HepG2 (cell line): Measurements from ENCODE around the gene SLC44A4. TPM values are rescaled to one million over a fixed set of nuclear protein-coding genes. Genes with fewer than 3 reads are reported as not detected.

ENCODE experiments used
- CREBL2 ChIP-seq: sonication (generic); formaldehyde crosslinking; IDR thresholded peaks from 2 replicates; pipeline ENCODE4 v1.8.1; 2023; ENCODE audit warnings: missing genetic modification reagents, mild to moderate bottlenecking, borderline replicate concordance
- KAT2B ChIP-seq: fragments of 150-350 bp; IDR thresholded peaks from 2 replicates; pipeline ENCODE4 v1.6.1; 2014; ENCODE audit warnings: low read depth, low read length, borderline replicate concordance
- POLR2G ChIP-seq: fragments of 200-400 bp; formaldehyde crosslinking; IDR thresholded peaks from 2 replicates; pipeline ENCODE4 v1.6.1; 2018; ENCODE audit warnings: mild to moderate bottlenecking, low read depth, low read length, moderate library complexity
- PRMT3 ChIP-seq: sonication (generic); formaldehyde crosslinking; IDR thresholded peaks from 2 replicates; pipeline ENCODE4 v1.8.1; 2022; ENCODE audit warnings: low read depth, mild to moderate bottlenecking, moderate library complexity, missing genetic modification reagents, borderline replicate concordance
- RAD21 ChIP-seq: fragments of 450-650 bp; formaldehyde crosslinking; IDR thresholded peaks from 2 replicates; pipeline ENCODE4 v1.5.0; 2020; ENCODE audit warnings: mild to moderate bottlenecking
- REST ChIP-seq, 2 experiments: IDR thresholded peaks; 2 replicates each; pipeline ENCODE4 v1.6.1; 2011 to 2012; ENCODE audit warnings: low read length in 2 of 2, borderline replicate concordance in 1 of 2, low read depth in 1 of 2, mild to moderate bottlenecking in 1 of 2, moderate library complexity in 1 of 2
- SSRP1 ChIP-seq: IDR thresholded peaks from 2 replicates; pipeline ENCODE4 v1.6.1; 2016; ENCODE audit warnings: control low read depth
- TARDBP ChIP-seq: sonication (generic); formaldehyde crosslinking; IDR thresholded peaks from 2 replicates; pipeline ENCODE4 v1.8.0; 2022; ENCODE audit warnings: mild to moderate bottlenecking, missing genetic modification reagents
- ZBTB21 ChIP-seq: sonication (generic); formaldehyde crosslinking; IDR thresholded peaks from 2 replicates; pipeline ENCODE4 v1.4.0; 2020; ENCODE audit warnings: missing genetic modification reagents
- ZNF230 ChIP-seq: sonication (generic); formaldehyde crosslinking; IDR thresholded peaks from 2 replicates; pipeline ENCODE4 v1.4.0; 2020; ENCODE audit warnings: mild to moderate bottlenecking, missing genetic modification reagents
- ZNF263 ChIP-seq: sonication (generic); formaldehyde crosslinking; IDR thresholded peaks from 2 replicates; pipeline ENCODE4 v1.4.0; 2020; ENCODE audit warnings: missing genetic modification reagents
- ZNF275 ChIP-seq: sonication (generic); formaldehyde crosslinking; IDR thresholded peaks from 2 replicates; pipeline ENCODE4 v1.8.0; 2022; ENCODE audit warnings: missing genetic modification reagents, mild to moderate bottlenecking, inconsistent platforms, borderline replicate concordance
- ZNF34 ChIP-seq: sonication (generic); formaldehyde crosslinking; IDR thresholded peaks from 2 replicates; pipeline ENCODE4 v1.4.0; 2020; ENCODE audit warnings: mild to moderate bottlenecking, missing genetic modification reagents, borderline replicate concordance
- ZNF510 ChIP-seq: sonication (generic); formaldehyde crosslinking; IDR thresholded peaks from 2 replicates; pipeline ENCODE4 v1.4.0; 2020; ENCODE audit warnings: low read depth, mild to moderate bottlenecking, missing genetic modification reagents
- ZNF550 ChIP-seq: sonication (generic); formaldehyde crosslinking; IDR thresholded peaks from 2 replicates; pipeline ENCODE4 v1.4.0; 2020; ENCODE audit warnings: mild to moderate bottlenecking, missing genetic modification reagents, borderline replicate concordance
- ZNF674 ChIP-seq: sonication (generic); formaldehyde crosslinking; IDR thresholded peaks from 2 replicates; pipeline ENCODE4 v1.5.0; 2020; ENCODE audit warnings: low read depth, mild to moderate bottlenecking, missing genetic modification reagents
- ZNF766 ChIP-seq: sonication (generic); formaldehyde crosslinking; IDR thresholded peaks from 2 replicates; pipeline ENCODE4 v1.5.0; 2020; ENCODE audit warnings: missing genetic modification reagents, borderline replicate concordance
- ZNF891 ChIP-seq: sonication (generic); formaldehyde crosslinking; IDR thresholded peaks from 2 replicates; pipeline ENCODE4 v1.5.0; 2020; ENCODE audit warnings: mild to moderate bottlenecking, missing genetic modification reagents
- polyA plus RNA-seq, 8 experiments: library from polyadenylated mRNA; depleted of rRNA in 3 of 8; stranded (reverse) in 7 of 8; unstranded in 1 of 8; fragments of >200 nt; fragmentation: Illumina TruSeq in 4 of 8; extraction: Trizol in 4 of 8; gene quantifications; 2 replicates each; pipeline versions ENCODE4 v1.2.1 to v1.2.3, GENCODE V29; 2011 to 2016; ENCODE audit warnings: low read depth in 4 of 8, missing spikeins in 1 of 8, mixed read lengths in 1 of 8; ENCODE audit not compliant: insufficient read depth in 1 of 8
- total RNA-seq, 5 experiments: library from RNA; depleted of rRNA; stranded (reverse); fragments of >200 nt; fragmentation: Illumina TruSeq; extraction: Trizol; gene quantifications; 2 replicates each; pipeline ENCODE4 v1.2.3, GENCODE V29; 2016; ENCODE audit warnings: low read depth in 1 of 5
- TF ChIP-seq, protein P1 (sequence below): sonication (generic); formaldehyde crosslinking; conservative IDR thresholded peaks from 2 replicates; pipeline ENCODE4 v1.8.0; 2022; ENCODE audit warnings: low read depth, missing genetic modification reagents
- TF ChIP-seq, protein P2 (sequence below): sonication (generic); formaldehyde crosslinking; IDR thresholded peaks from 2 replicates; pipeline ENCODE4 v1.4.0; 2020; ENCODE audit warnings: missing genetic modification reagents

SLC44A4 gene
- total and polyA plus RNA-seq, 2 of the 13 experiments (the other 11 are each of a cell fraction or from before 2014, with no cell fraction given): 3.5 to 5.9 TPM

DNA sequence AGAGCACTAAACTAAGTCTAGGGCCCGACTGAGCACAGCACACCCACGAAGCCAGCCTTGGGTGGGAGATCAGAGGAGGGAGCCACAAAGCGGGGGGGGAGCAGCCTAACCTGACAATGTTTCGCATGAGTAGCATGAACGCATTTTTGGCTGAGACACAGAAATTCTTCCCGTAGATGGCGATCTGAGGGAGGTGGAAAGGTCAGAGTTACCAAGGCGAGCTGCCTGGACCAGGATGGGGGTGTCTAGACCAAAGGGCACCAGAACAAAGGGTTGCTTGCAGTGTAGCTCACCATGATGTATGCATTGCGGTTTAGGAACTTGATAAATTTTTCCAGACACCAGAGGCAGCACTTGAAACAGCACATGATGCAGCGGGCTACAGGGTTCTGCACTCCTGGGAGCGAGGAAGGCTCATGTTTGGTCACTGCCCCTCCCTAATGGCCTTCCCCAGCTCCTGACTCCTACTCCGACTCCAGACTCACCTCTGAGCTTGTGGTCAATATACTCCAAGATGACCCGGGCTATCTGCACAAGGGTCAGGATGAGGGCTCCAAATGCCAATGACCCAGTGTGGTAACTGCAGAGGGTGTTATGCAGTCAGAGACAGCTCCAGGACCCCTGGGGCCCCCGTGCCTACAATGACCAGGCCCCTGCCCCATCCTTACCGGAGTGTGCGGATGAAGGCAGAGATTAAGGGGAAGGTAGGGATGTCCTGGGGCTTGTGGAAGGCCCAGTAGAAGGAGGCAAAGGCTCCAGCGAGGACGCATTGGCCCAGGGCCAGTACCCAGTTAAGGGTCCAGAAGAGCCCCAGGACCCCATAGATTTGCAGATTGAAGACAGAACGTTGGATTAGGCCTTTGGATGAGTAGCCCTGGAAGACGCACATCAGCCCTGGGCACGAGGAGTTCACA, 13.3 kb downstream of the SLC44A4 start (continued):
- TF ChIP-seq REST (IDR thresholded peaks at IDR 0.05; ENCODE audit: borderline replicate concordance in 1 of 2, low read depth in 1 of 2, low read length in 2 of 2) (no peak), RAD21 (CRISPR knock-in tag) (peak; percentile 45; the same call in 1 of the 2 replicates), POLR2G (peak; percentile 74), TARDBP (CRISPR knock-in tag) (peak; percentile 88), ZNF263 (CRISPR knock-in tag) (peak; percentile 49; the same call in 1 of the 2 replicates), ZNF674 (CRISPR knock-in tag) (no peak), KAT2B (no peak), ZNF510 (CRISPR knock-in tag) (no peak), ZNF275 (CRISPR knock-in tag) (0 out of 2 replicates have a peak, but pooled peaks have one; percentile 71), ZNF34 (CRISPR knock-in tag) (no peak), ZNF891 (CRISPR knock-in tag) (no peak), ZNF766 (CRISPR knock-in tag) (no peak), ZBTB21 (CRISPR knock-in tag) (peak; percentile 44; the same call in 1 of the 2 replicates), PRMT3 (peak; percentile 33; the same call in 1 of the 2 replicates), ZNF550 (CRISPR knock-in tag) (no peak; the same call in 1 of the 2 replicates), CREBL2 (CRISPR knock-in tag) (no peak), ZNF230 (CRISPR knock-in tag) (peak; percentile 87), SSRP1 (CRISPR knock-in tag) (no peak)
- TF ChIP-seq, protein P1, sequence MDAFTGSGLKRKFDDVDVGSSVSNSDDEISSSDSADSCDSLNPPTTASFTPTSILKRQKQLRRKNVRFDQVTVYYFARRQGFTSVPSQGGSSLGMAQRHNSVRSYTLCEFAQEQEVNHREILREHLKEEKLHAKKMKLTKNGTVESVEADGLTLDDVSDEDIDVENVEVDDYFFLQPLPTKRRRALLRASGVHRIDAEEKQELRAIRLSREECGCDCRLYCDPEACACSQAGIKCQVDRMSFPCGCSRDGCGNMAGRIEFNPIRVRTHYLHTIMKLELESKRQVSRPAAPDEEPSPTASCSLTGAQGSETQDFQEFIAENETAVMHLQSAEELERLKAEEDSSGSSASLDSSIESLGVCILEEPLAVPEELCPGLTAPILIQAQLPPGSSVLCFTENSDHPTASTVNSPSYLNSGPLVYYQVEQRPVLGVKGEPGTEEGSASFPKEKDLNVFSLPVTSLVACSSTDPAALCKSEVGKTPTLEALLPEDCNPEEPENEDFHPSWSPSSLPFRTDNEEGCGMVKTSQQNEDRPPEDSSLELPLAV (CRISPR knock-in tag): no peak
- TF ChIP-seq, protein P2, sequence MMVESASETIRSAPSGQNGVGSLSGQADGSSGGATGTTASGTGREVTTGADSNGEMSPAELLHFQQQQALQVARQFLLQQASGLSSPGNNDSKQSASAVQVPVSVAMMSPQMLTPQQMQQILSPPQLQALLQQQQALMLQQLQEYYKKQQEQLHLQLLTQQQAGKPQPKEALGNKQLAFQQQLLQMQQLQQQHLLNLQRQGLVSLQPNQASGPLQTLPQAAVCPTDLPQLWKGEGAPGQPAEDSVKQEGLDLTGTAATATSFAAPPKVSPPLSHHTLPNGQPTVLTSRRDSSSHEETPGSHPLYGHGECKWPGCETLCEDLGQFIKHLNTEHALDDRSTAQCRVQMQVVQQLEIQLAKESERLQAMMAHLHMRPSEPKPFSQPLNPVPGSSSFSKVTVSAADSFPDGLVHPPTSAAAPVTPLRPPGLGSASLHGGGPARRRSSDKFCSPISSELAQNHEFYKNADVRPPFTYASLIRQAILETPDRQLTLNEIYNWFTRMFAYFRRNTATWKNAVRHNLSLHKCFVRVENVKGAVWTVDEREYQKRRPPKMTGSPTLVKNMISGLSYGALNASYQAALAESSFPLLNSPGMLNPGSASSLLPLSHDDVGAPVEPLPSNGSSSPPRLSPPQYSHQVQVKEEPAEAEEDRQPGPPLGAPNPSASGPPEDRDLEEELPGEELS (CRISPR knock-in tag): peak; percentile 89
